OCI-LY7 (cell line): ENCODE results near the gene NFATC4. TPM values are rescaled to one million over a fixed set of nuclear protein-coding genes. Genes with fewer than 3 reads are reported as not detected.

Source experiments
- BruUV-seq: library from RNA; stranded (reverse); fragments of 400-500 nt; replicated peaks from 2 replicates; lab custom pipeline; 2021; lab: Mats Ljungman, UMichigan
- CTCF ChIA-PET: fragments of 300-600 bp; sonication (Branson Sonifier 250); formaldehyde crosslinking; loops from one replicate; lab custom pipeline; 2022; ENCODE audit warnings: antibody characterized with exemption; ENCODE audit not compliant: unreplicated experiment; lab: Charles Lee
- POLR2A ChIA-PET: fragments of 300-600 bp; sonication (Branson Sonifier 250); formaldehyde crosslinking; loops from one replicate; lab custom pipeline; 2022; ENCODE audit warnings: antibody characterized with exemption; lab: Charles Lee
- DNase-seq: peaks from one replicate; pipeline ENCODE4 v3.0.0-alpha.2; 2015; ENCODE audit warnings: low spot score
- H2AFZ ChIP-seq: fragments of 200-600 bp; sonication (generic), shearing (Covaris generic); 2 replicates; pipeline ENCODE4 v1.6.1; 2014; ENCODE audit warnings: mild to moderate bottlenecking, antibody characterized with exemption, low read length, moderate library complexity
- H3K27ac ChIP-seq: fragments of 200-600 bp; sonication (generic); 2 replicates; pipeline ENCODE4 v1.5.1; 2014; ENCODE audit warnings: mixed run types, low read depth, mild to moderate bottlenecking, moderate library complexity, low read length, inconsistent platforms; ENCODE audit not compliant: poor library complexity, severe bottlenecking
- H3K36me3 ChIP-seq: fragments of 200-600 bp; sonication (generic); 2 replicates; pipeline ENCODE4 v1.6.1; 2014; ENCODE audit warnings: mild to moderate bottlenecking, antibody characterized with exemption, low read length, moderate library complexity, mixed read lengths; ENCODE audit not compliant: insufficient read depth
- H3K4me1 ChIP-seq: fragments of 200-600 bp; sonication (generic); 2 replicates; pipeline ENCODE4 v1.5.1; 2014; ENCODE audit warnings: mild to moderate bottlenecking, low read length; ENCODE audit not compliant: insufficient read depth, poor library complexity, severe bottlenecking
- H3K4me2 ChIP-seq: fragments of 200-600 bp; sonication (generic); 2 replicates; pipeline ENCODE4 v1.6.1; 2014; ENCODE audit warnings: mild to moderate bottlenecking, low read length
- H3K4me3 ChIP-seq: fragments of 200-600 bp; sonication (generic); 2 replicates; pipeline ENCODE4 v1.5.1; 2014; ENCODE audit warnings: mild to moderate bottlenecking, low read depth, low read length; ENCODE audit not compliant: poor library complexity, severe bottlenecking
- H3K79me2 ChIP-seq: fragments of 200-600 bp; sonication (generic); 2 replicates; pipeline ENCODE4 v1.6.1; 2016; ENCODE audit warnings: low read depth, mild to moderate bottlenecking, low read length, moderate library complexity, mixed read lengths; ENCODE audit not compliant: insufficient read depth
- H3K9me2 ChIP-seq: fragments of 200-600 bp; sonication (generic); 2 replicates; pipeline ENCODE4 v1.6.1; 2016; ENCODE audit warnings: mild to moderate bottlenecking, low read length, mixed read lengths; ENCODE audit not compliant: insufficient read depth
- H3K9me3 ChIP-seq: fragments of 200-600 bp; sonication (generic); 2 replicates; pipeline ENCODE4 v1.6.1; 2014; ENCODE audit warnings: mild to moderate bottlenecking, mixed run types, low read length, mixed read lengths
- H4K20me1 ChIP-seq: fragments of 200-600 bp; sonication (generic); 2 replicates; pipeline ENCODE4 v1.6.1; 2014; ENCODE audit warnings: mild to moderate bottlenecking, antibody characterized with exemption, low read length, moderate library complexity, mixed read lengths; ENCODE audit not compliant: insufficient read depth
- EZH2phosphoT487 ChIP-seq: fragments of 200-600 bp; sonication (generic); IDR thresholded peaks from 2 replicates; pipeline ENCODE4 v1.6.1; 2018; ENCODE audit warnings: low read depth, borderline replicate concordance, mild to moderate bottlenecking, mixed run types, antibody characterized with exemption, low read length, moderate library complexity, mixed read lengths
- intact Hi-C: fragments of 100-400 bp; cut with micrococcal nuclease; formaldehyde crosslinking; loops from one replicate; pipeline ENCODE4 v1.10.0; 2022; ENCODE audit not compliant: unreplicated experiment
- total RNA-seq, 2 experiments: library from RNA; depleted of rRNA in 1 of 2; stranded (reverse); fragments of >200 nt in 1 of 2; shearing (Covaris generic) in 1 of 2; gene quantifications; 2 replicates each; pipeline ENCODE4 v1.2.3, GENCODE V29; 2014 to 2022
- TF ChIP-seq, protein P1 (sequence below): fragments of 200-600 bp; sonication (generic); conservative IDR thresholded peaks from 2 replicates; pipeline ENCODE4 v1.5.1; 2014; ENCODE audit warnings: mild to moderate bottlenecking, antibody characterized with exemption, low read length, moderate library complexity, mixed read lengths

Gene NFATC4
- total RNA-seq, 2 experiments from 2014 or later: 72.2 to 96.6 TPM

DNA sequence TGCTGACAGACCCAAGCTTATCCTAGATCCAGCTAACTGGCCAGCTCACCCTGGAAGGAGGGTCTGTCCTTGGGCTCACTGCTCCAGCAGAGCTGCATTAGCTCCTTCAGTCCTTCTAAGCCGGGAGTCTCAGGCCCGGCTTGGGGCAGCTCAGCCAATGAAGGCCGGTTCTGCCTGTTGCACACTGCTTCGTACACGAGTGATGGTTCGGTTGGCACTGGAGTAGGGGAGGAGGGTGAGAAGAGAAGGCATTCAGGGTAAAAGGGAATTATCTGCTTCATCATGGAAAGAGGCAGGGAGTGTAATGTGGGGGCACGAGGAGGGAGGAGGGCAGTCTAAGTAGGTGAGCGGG lies 30.2 kb upstream of the NFATC4 start:
- Histone ChIP-seq H3K27ac (no peak overlapping the region), H3K4me1 (peaks cover 30% of the 10 kb centered on the region), H3K4me2 (no peak overlapping the region), H3K4me3 (no peak overlapping the region), H3K9me2 (no peaks in the 10 kb centered on the region), H4K20me1 (no peaks in the 10 kb centered on the region), H3K9me3 (no peaks in the 10 kb centered on the region), H3K79me2 (no peaks in the 10 kb centered on the region), H3K36me3 (no peaks in the 10 kb centered on the region), H2AFZ (no peak overlapping the region)
- intact Hi-C loops: loop anchor here (10.0 kb wide), 1 partner anchor 337 kb away; no protein-coding TSS in a partner anchor
- ChIA-PET POLR2A (no interaction called here), CTCF (interaction anchor here (3.6 kb wide), 1 partner anchor 94 kb away, joined by 16 read pairs; no protein-coding TSS in a partner anchor)
- DNase-seq: no peak
- no TSS peak for BruUV-seq
- TF ChIP-seq EZH2phosphoT487: no peak
- TF ChIP-seq, protein P1, sequence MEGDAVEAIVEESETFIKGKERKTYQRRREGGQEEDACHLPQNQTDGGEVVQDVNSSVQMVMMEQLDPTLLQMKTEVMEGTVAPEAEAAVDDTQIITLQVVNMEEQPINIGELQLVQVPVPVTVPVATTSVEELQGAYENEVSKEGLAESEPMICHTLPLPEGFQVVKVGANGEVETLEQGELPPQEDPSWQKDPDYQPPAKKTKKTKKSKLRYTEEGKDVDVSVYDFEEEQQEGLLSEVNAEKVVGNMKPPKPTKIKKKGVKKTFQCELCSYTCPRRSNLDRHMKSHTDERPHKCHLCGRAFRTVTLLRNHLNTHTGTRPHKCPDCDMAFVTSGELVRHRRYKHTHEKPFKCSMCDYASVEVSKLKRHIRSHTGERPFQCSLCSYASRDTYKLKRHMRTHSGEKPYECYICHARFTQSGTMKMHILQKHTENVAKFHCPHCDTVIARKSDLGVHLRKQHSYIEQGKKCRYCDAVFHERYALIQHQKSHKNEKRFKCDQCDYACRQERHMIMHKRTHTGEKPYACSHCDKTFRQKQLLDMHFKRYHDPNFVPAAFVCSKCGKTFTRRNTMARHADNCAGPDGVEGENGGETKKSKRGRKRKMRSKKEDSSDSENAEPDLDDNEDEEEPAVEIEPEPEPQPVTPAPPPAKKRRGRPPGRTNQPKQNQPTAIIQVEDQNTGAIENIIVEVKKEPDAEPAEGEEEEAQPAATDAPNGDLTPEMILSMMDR: no peak

DNA sequence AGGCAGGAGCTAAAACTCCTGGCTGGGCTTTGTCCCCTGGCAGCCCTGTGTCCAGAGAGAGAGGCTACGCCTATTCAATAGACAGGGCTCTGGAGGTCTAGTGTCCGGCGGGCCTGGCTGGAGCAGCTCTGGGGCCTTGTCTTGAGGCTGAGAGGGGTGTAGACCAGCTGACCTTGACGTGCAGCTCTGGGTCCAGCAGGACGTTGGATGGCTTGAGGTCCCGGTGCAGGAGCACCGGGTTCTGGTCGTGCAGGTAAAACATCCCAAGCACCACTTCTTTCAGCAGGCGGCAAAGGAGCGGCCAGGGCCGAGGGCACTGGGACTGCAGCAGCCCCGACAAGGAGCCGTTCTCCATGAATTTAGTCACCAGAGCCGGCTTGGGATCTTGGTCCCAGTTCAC lies 29.1 kb upstream of the NFATC4 start:
- TF ChIP-seq, protein P1: no peak
- TF ChIP-seq EZH2phosphoT487: no peak
- peak overlapping the region; percentile 75 for H3K4me2 ChIP-seq
- no peak overlapping the region; the same call in 1 of the 2 replicates for H2AFZ ChIP-seq
- H3K79me2 ChIP-seq: no peaks in the 10 kb centered on the region
- peaks cover 21% of the 10 kb centered on the region for H3K4me1 ChIP-seq
- H3K4me3 ChIP-seq: peak overlapping the region; percentile 71
- H3K36me3 ChIP-seq: no peaks in the 10 kb centered on the region
- no peaks in the 10 kb centered on the region for H3K9me2 ChIP-seq
- H3K27ac ChIP-seq: no peak overlapping the region
- ChIA-PET POLR2A (interaction anchor here (1.5 kb wide), 1 partner anchor 97 kb away, joined by 3 read pairs; the partner anchor contains the start of gene TINF2), CTCF (interaction anchor here (1.4 to 3.6 kb wide), 2 partner anchors 36 to 92 kb away, joined by 3 to 16 read pairs; no protein-coding TSS in a partner anchor)
- no peaks in the 10 kb centered on the region for H4K20me1 ChIP-seq
- intact Hi-C loops: loop anchor here (10.0 kb wide), 1 partner anchor 336 kb away; no protein-coding TSS in a partner anchor
- DNase-seq: no peak
- no TSS peak for BruUV-seq
- H3K9me3 ChIP-seq: no peaks in the 10 kb centered on the region
